CD4-positive, alpha-beta T cell (primary cell): ENCODE measurements around the gene ACTR5. TPM values are rescaled to one million over a fixed set of nuclear protein-coding genes. Genes with fewer than 3 reads are reported as not detected.
"Not testable (repeated sequence)": the region's sequence is repeated elsewhere in the genome, so short reads cannot be mapped to it uniquely, and the experiment has no call there.

Source experiments
- ATAC-seq: fragments of 200-7000 bp; cut with Tn5 transposase; one replicate; pipeline ENCODE4 v1.10.0; 2022; ENCODE audit warnings: mild to moderate bottlenecking; ENCODE audit not compliant: poor library complexity
- CTCF ChIA-PET: fragments of 350-600 bp; sonication (Branson Sonifier 250); formaldehyde crosslinking; loops from one replicate; lab custom pipeline; 2021; ENCODE audit warnings: antibody characterized with exemption, inconsistent platforms; lab: Charles Lee
- POLR2A ChIA-PET: fragments of 350-600 bp; sonication (Branson Sonifier 250); formaldehyde crosslinking; loops from one replicate; lab custom pipeline; 2021; ENCODE audit warnings: antibody characterized with exemption, inconsistent platforms; lab: Charles Lee
- DNase-seq, 14 experiments: peaks; one replicate each; pipeline ENCODE4 v3.0.0-alpha.2; 2013 to 2020; ENCODE audit warnings: mixed read lengths in 2 of 14
- H3K27ac ChIP-seq, 2 donors: one replicate each; pipeline versions ENCODE4 v1.5.1 to v1.7.0; 2013; ENCODE audit warnings: low read length in 2 of 2, low read depth in 1 of 2, mild to moderate bottlenecking in 1 of 2
- H3K27me3 ChIP-seq, 2 experiments: 1 replicate in 1 of 2; 2 replicates in 1 of 2; pipeline versions ENCODE4 v1.6.1 to v1.7.0; 2013; ENCODE audit warnings: low read length in 2 of 2, control low read depth in 1 of 2, mild to moderate bottlenecking in 1 of 2, moderate library complexity in 1 of 2; ENCODE audit not compliant: insufficient read depth in 2 of 2, control insufficient read depth in 1 of 2
- H3K36me3 ChIP-seq: one replicate; pipeline ENCODE4 v1.6.1; 2013; ENCODE audit warnings: low read length, control low read depth; ENCODE audit not compliant: insufficient read depth
- H3K4me1 ChIP-seq: one replicate; pipeline ENCODE4 v1.6.1; 2013; ENCODE audit warnings: low read length, control low read depth; ENCODE audit not compliant: insufficient read depth
- H3K4me3 ChIP-seq: one replicate; pipeline ENCODE4 v1.5.1; 2013; ENCODE audit warnings: mild to moderate bottlenecking, low read length, moderate library complexity
- H3K9me3 ChIP-seq, 2 experiments: 1 replicate in 1 of 2; 2 replicates in 1 of 2; pipeline versions ENCODE4 v1.6.1 to v1.7.0; 2013; ENCODE audit warnings: low read length in 2 of 2, mild to moderate bottlenecking in 2 of 2, control low read depth in 1 of 2, moderate library complexity in 1 of 2; ENCODE audit not compliant: control insufficient read depth in 1 of 2, insufficient read depth in 1 of 2
- H3K27ac Mint-ChIP-seq: one replicate; pipeline ENCODE4 v1.8.0; 2020; ENCODE audit warnings: mixed read lengths
- H3K27me3 Mint-ChIP-seq: one replicate; pipeline ENCODE4 v1.8.0; 2021; ENCODE audit warnings: mixed read lengths
- H3K36me3 Mint-ChIP-seq: one replicate; pipeline ENCODE4 v1.8.0; 2021; ENCODE audit warnings: low read depth, mixed read lengths
- H3K4me1 Mint-ChIP-seq: one replicate; pipeline ENCODE4 v1.8.0; 2021; ENCODE audit warnings: low read depth, mixed read lengths
- H3K4me3 Mint-ChIP-seq: one replicate; pipeline ENCODE4 v1.8.0; 2020; ENCODE audit warnings: mild to moderate bottlenecking, mixed read lengths
- H3K9me3 Mint-ChIP-seq: one replicate; pipeline ENCODE4 v1.8.0; 2020; ENCODE audit warnings: mixed read lengths
- CTCF ChIP-seq: fragments of 200-600 bp; IDR thresholded peaks from one replicate; pipeline ENCODE4 v1.8.0; 2022; ENCODE audit warnings: antibody characterized with exemption, mild to moderate bottlenecking
- intact Hi-C, 2 experiments: fragments of 100-400 bp; cut with DNase I in 1 of 2; cut with micrococcal nuclease in 1 of 2; formaldehyde crosslinking; loops; one replicate each; pipeline versions ENCODE4 v1.15.1 to v1.9.0; 2023 to 2025; cut with DNase I, micrococcal nuclease
- total RNA-seq, 174 experiments: library from RNA in 2 of 174; stranded (reverse) in 2 of 174; gene quantifications; one replicate each; pipeline ENCODE4 v1.2.3 and lab custom pipeline; 2021 to 2026

Gene ACTR5
- total RNA-seq, 2 experiments from 2014 or later: 11.1 to 11.9 TPM

GRCh38 chr20:38812709-38813573 lies 64.7 kb downstream of the ACTR5 start:
- CTCF ChIA-PET: no interaction called here

GRCh38 chr20:38813574-38813962 lies 65.3 kb downstream of the ACTR5 start:
- ATAC-seq, POLR2A ChIA-PET, H3K4me3 ChIP-seq, H3K27ac ChIP-seq, H3K9me3 Mint-ChIP-seq, H3K27me3 ChIP-seq, H3K9me3 ChIP-seq, intact Hi-C loops, H3K4me3 Mint-ChIP-seq, DNase-seq, CTCF ChIA-PET, H3K27me3 Mint-ChIP-seq: not testable (repeated sequence)
- Mint-ChIP-seq H3K36me3 (peaks cover 69% of the 10 kb centered on the region), H3K27ac (peak overlapping the region; percentile 39), H3K4me1 (peaks cover 92% of the 10 kb centered on the region)
- Histone ChIP-seq H3K4me1 (peaks cover 71% of the 10 kb centered on the region), H3K36me3 (peaks cover 33% of the 10 kb centered on the region)

More at GRCh38 chr20:38812709-38813573, 64.7 kb downstream of the ACTR5 start:
- peaks cover 92% of the 10 kb centered on the region for H3K4me1 Mint-ChIP-seq
- DNase-seq (no peak), ATAC-seq (no peak)
- POLR2A ChIA-PET: no interaction called here
- Histone ChIP-seq H3K9me3 (no peaks in the 10 kb centered on the region), H3K4me3 (no peak overlapping the region), H3K4me1 (peaks cover 71% of the 10 kb centered on the region), H3K27me3 (no peaks in the 10 kb centered on the region), H3K27ac (no peak overlapping the region), H3K36me3 (peaks cover 31% of the 10 kb centered on the region)
- no peaks in the 10 kb centered on the region for H3K27me3 Mint-ChIP-seq
- peak overlapping the region; percentile 39 for H3K27ac Mint-ChIP-seq
- no peaks in the 10 kb centered on the region for H3K9me3 Mint-ChIP-seq
- no peak for TF ChIP-seq CTCF
- H3K36me3 Mint-ChIP-seq: peaks cover 66% of the 10 kb centered on the region
- H3K4me3 Mint-ChIP-seq: no peak overlapping the region
- intact Hi-C loops: no loop called here

GRCh38 chr20:38815446-38815845 lies 67.2 kb downstream of the ACTR5 start:
- intact Hi-C loops: no loop called here
- DNase-seq (no peak), ATAC-seq (no peak)
- H3K4me1 ChIP-seq: peaks cover 55% of the 10 kb centered on the region
- POLR2A ChIA-PET: interaction anchor here (1.3 to 2.2 kb wide), 3 partner anchors 8 to 52 kb away, joined by 3 to 6 read pairs (median 4); partner anchors contain the start of gene PPP1R16B
- peaks cover 80% of the 10 kb centered on the region for H3K4me1 Mint-ChIP-seq
- no peaks in the 10 kb centered on the region for H3K9me3 Mint-ChIP-seq
- H3K27me3 Mint-ChIP-seq: no peaks in the 10 kb centered on the region
- peaks cover 0 to 5% of the 10 kb centered on the region in 2 experiments for H3K9me3 ChIP-seq
- H3K27me3 ChIP-seq: no peaks in the 10 kb centered on the region
- CTCF ChIA-PET: interaction anchor here (0.9 kb wide), 1 partner anchor 18 kb away, joined by 3 read pairs; no protein-coding TSS in a partner anchor
- H3K27ac ChIP-seq: no peak overlapping the region
- peaks cover 35% of the 10 kb centered on the region for H3K36me3 ChIP-seq
- no peak overlapping the region for H3K4me3 ChIP-seq
- no peak for TF ChIP-seq CTCF
- H3K27ac Mint-ChIP-seq: peak overlapping the region; percentile 11
- peaks cover 66% of the 10 kb centered on the region for H3K36me3 Mint-ChIP-seq
- H3K4me3 Mint-ChIP-seq: no peak overlapping the region
